Activated CD4-positive, alpha-beta T cell treated with anti-CD3 and anti-CD28 coated beads, Interleukin-2, Interleukin-6, amounts not matched to agents 100 ng/mL and 50 ng/mL, durations not matched to agents 16 hours and 8 hours (primary cell): ENCODE results near the gene FBXO38.

ENCODE experiments used
- DNase-seq: peaks from one replicate; pipeline ENCODE4 v3.0.0-alpha.2; 2020

The FBXO38 gene

GRCh38 chr5:148482697-148483462, 99.1 kb downstream of the FBXO38 start:
- DNase-seq: peak; percentile 73

- DNase-seq: no peak
Observed at GRCh38 chr5:148483750-148484149, 100.0 kb downstream of the FBXO38 start.

- DNase-seq: no peak
Observed at GRCh38 chr5:148484651-148485050, 100.9 kb downstream of the FBXO38 start.

- no peak for DNase-seq
Observed at GRCh38 chr5:148486456-148486855, 102.7 kb downstream of the FBXO38 start.

- no peak for DNase-seq
Observed at GRCh38 chr5:148488757-148489156, 105.0 kb downstream of the FBXO38 start.

GRCh38 chr5:148491015-148491792, 107.4 kb downstream of the FBXO38 start:
- no peak for DNase-seq

- DNase-seq: no peak
Observed at GRCh38 chr5:148491793-148492184, 108.0 kb downstream of the FBXO38 start.

- no peak for DNase-seq
Observed at GRCh38 chr5:148492351-148492750, 108.6 kb downstream of the FBXO38 start.
